Spleen (tissue), 11 donors: ENCODE results near the gene IL1RL2. TPM values are rescaled to one million over a fixed set of nuclear protein-coding genes. Genes with fewer than 3 reads are reported as not detected.

Experiments
- DNase-seq: peaks from one replicate; pipeline ENCODE4 v3.0.0-alpha.2; 2020
- H3K27ac ChIP-seq, 8 donors: fragments of 200-600 bp; sonication (generic) in 7 of 8; 1 replicate in 4 of 8; 2 replicates in 4 of 8; pipeline versions ENCODE4 v1.5.0 to v1.8.0; 2016 to 2021; ENCODE audit warnings: inconsistent platforms in 4 of 8, mild to moderate bottlenecking in 4 of 8, moderate library complexity in 1 of 8
- H3K27me3 ChIP-seq, 7 donors: fragments of 200-600 bp; sonication (generic) in 6 of 7; replicated peaks in 1 of 7; 1 replicate in 4 of 7; 2 replicates in 3 of 7; pipeline versions ENCODE4 v1.5.0 to v1.8.0; 2016 to 2021; ENCODE audit warnings: inconsistent platforms in 3 of 7, mild to moderate bottlenecking in 1 of 7
- H3K36me3 ChIP-seq, 6 donors: fragments of 200-600 bp; sonication (generic) in 5 of 6; 1 replicate in 4 of 6; 2 replicates in 2 of 6; pipeline versions ENCODE4 v1.5.0 to v1.8.0; 2016 to 2021; ENCODE audit warnings: inconsistent platforms in 2 of 6
- H3K4me1 ChIP-seq, 6 donors: fragments of 200-600 bp; sonication (generic) in 5 of 6; 1 replicate in 3 of 6; 2 replicates in 3 of 6; pipeline versions ENCODE4 v1.5.0 to v1.8.0; 2016 to 2021; ENCODE audit warnings: inconsistent platforms in 3 of 6
- H3K4me3 ChIP-seq, 8 donors: fragments of 200-600 bp; sonication (generic) in 7 of 8; 1 replicate in 4 of 8; 2 replicates in 4 of 8; pipeline versions ENCODE4 v1.5.0 to v1.8.0; 2016 to 2021; ENCODE audit warnings: inconsistent platforms in 4 of 8, mild to moderate bottlenecking in 4 of 8, moderate library complexity in 2 of 8
- H3K9me3 ChIP-seq, 8 donors: fragments of 200-600 bp; sonication (generic) in 7 of 8; 1 replicate in 4 of 8; 2 replicates in 4 of 8; pipeline versions ENCODE4 v1.5.0 to v1.8.0; 2016 to 2021; ENCODE audit warnings: inconsistent platforms in 4 of 8
- CTCF ChIP-seq, 11 experiments: fragments of 200-600 bp in 7 of 11; fragments of 450-650 bp in 4 of 11; sonication (generic) in 4 of 11; IDR thresholded peaks in 8 of 11; conservative IDR thresholded peaks in 3 of 11; 1 replicate in 7 of 11; 2 replicates in 4 of 11; pipeline versions ENCODE4 v1.4.0 to v1.8.0; 2016 to 2021; ENCODE audit warnings: antibody characterized with exemption in 11 of 11, inconsistent platforms in 4 of 11, mild to moderate bottlenecking in 1 of 11
- POLR2A ChIP-seq, 3 donors: fragments of 450-650 bp; IDR thresholded peaks; one replicate each; pipeline ENCODE4 v1.5.1; 2017; ENCODE audit warnings: antibody characterized with exemption in 3 of 3, mild to moderate bottlenecking in 1 of 3
- POLR2AphosphoS5 ChIP-seq, 3 donors: sonication (generic); formaldehyde crosslinking; IDR thresholded peaks; one replicate each; pipeline ENCODE4 v1.5.1; 2017; ENCODE audit warnings: antibody characterized with exemption in 3 of 3
- WGBS, 5 donors: extraction: QIAGEN DNeasy Blood & Tissue Kit in 3 of 5; methylation state at CpG; one replicate each; pipeline versions ENCODE4 v1.1.5 to v1.1.7; 2013 to 2018; 5-methylcytosine and 5-hydroxymethylcytosine counted together
- intact Hi-C: fragments of 100-400 bp; cut with DNase I; formaldehyde crosslinking; loops from one replicate; pipeline ENCODE4 v1.15.0; 2023; ENCODE audit warnings: low total_unique reads
- polyA plus RNA-seq, 3 donors: library from polyadenylated mRNA; stranded (reverse); fragments of 200-250 nt; gene quantifications; one replicate each; pipeline ENCODE4 v1.2.1, GENCODE V29; 2013
- total RNA-seq, 7 donors: library from RNA; depleted of rRNA in 3 of 7; stranded (reverse); fragments of >200 nt in 3 of 7; fragmentation: NEBNext Ultra II Directional in 4 of 7; extraction: Animal tissue kit (Norgen Biotek cat#: 25700) in 4 of 7; gene quantifications; one replicate each; pipeline versions ENCODE4 v1.1.0 to v1.2.1, GENCODE V29; 2016 to 2021
- donor health status: healthy with polysubstance abuse.
- donor health status: DM: no; HTN: no; CAD: no; lungs with moderate emphysema.
- donor health status: DM: no; HTN: no; CAD: no.
- donor health status: Bipolar disorder and iron deficiency.
- donor health status: healthy.
- donor health status: DM: no; HTN: no; CAD: no.
- donor health status: DM: yes; HTN: yes; CAD: no.

The IL1RL2 gene
- total and polyA plus RNA-seq, 10 donors, result 0.05 to 0.49 (median 0.13) TPM; not detected in 4

- Histone ChIP-seq H3K9me3 (no peaks in the 10 kb centered on the region), H3K27me3 (no peaks in the 10 kb centered on the region), H3K4me1 (peaks cover 0 to 2% (median under 1%) of the 10 kb centered on the region in 6 donors), H3K27ac (no peak overlapping the region), H3K4me3 (no peak overlapping the region), H3K36me3 (peaks cover 0 to 42% (median 15%) of the 10 kb centered on the region in 6 donors)
- no peak for DNase-seq
- 93 to 97% (median 96%) methylated on average over 2 of the region's 2 CpGs for WGBS, 5 donors
- intact Hi-C loops, result no loop called here
- no peak for TF ChIP-seq POLR2A (IDR thresholded peaks at IDR 0.05)
- TF ChIP-seq CTCF (IDR thresholded peaks at IDR 0.05 in 8 of 11, conservative IDR thresholded peaks at IDR 0.05 in 3 of 11), result no peak
- TF ChIP-seq POLR2AphosphoS5 (IDR thresholded peaks at IDR 0.05), result no peak
Observed at GRCh38 chr2:102179788-102180686, 6.8 kb upstream of the IL1RL2 start.

- Histone ChIP-seq H3K4me3 (no peak overlapping the region), H3K36me3 (peaks cover 0 to 36% (median 15%) of the 10 kb centered on the region in 6 donors), H3K27ac (no peak overlapping the region), H3K9me3 (no peaks in the 10 kb centered on the region), H3K4me1 (peaks cover 0 to 8% (median 3%) of the 10 kb centered on the region in 6 donors), H3K27me3 (no peaks in the 10 kb centered on the region)
- WGBS, 5 donors, result 59 to 83% (median 63%) methylated on average over 1 of the region's 1 CpG
- no peak for TF ChIP-seq CTCF (IDR thresholded peaks at IDR 0.05 in 8 of 11, conservative IDR thresholded peaks at IDR 0.05 in 3 of 11)
- no peak for TF ChIP-seq POLR2AphosphoS5 (IDR thresholded peaks at IDR 0.05)
- no peak for TF ChIP-seq POLR2A (IDR thresholded peaks at IDR 0.05)
- DNase-seq, result no peak
- intact Hi-C loops, result no loop called here
Observed at GRCh38 chr2:102180687-102180999, 6.2 kb upstream of the IL1RL2 start.

- TF ChIP-seq POLR2AphosphoS5 (IDR thresholded peaks at IDR 0.05), result no peak
- DNase-seq, result no peak
- Histone ChIP-seq H3K27ac (no peak overlapping the region), H3K4me3 (no peak overlapping the region), H3K36me3 (peaks cover 0 to 29% (median 12%) of the 10 kb centered on the region in 6 donors), H3K27me3 (no peaks in the 10 kb centered on the region), H3K4me1 (peaks cover 0 to 9% (median 6%) of the 10 kb centered on the region in 6 donors), H3K9me3 (no peaks in the 10 kb centered on the region)
- intact Hi-C loops, result no loop called here
- WGBS, 5 donors, result 92 to 97% (median 94%) methylated on average over 5 of the region's 5 CpGs
Observed at GRCh38 chr2:102181376-102181775, 5.4 kb upstream of the IL1RL2 start.

GRCh38 chr2:102181919-102182635 is 4.7 kb upstream of the IL1RL2 start:
- Histone ChIP-seq H3K9me3 (no peaks in the 10 kb centered on the region), H3K4me3 (no peak overlapping the region), H3K27ac (peak overlapping the region in 1 of 8 donors; percentile 31), H3K27me3 (peaks cover 0 to 5% (median 0%) of the 10 kb centered on the region in 7 donors), H3K36me3 (peaks cover 0 to 22% (median 9%) of the 10 kb centered on the region in 6 donors), H3K4me1 (peaks cover 0 to 11% (median 7%) of the 10 kb centered on the region in 6 donors)
- intact Hi-C loops, result no loop called here
- 71 to 85% (median 82%) methylated on average over 7 of the region's 7 CpGs for WGBS, 5 donors
- no peak for DNase-seq
- TF ChIP-seq POLR2AphosphoS5 (IDR thresholded peaks at IDR 0.05), result no peak
- TF ChIP-seq CTCF (IDR thresholded peaks at IDR 0.05 in 8 of 11, conservative IDR thresholded peaks at IDR 0.05 in 3 of 11), result no peak
- no peak for TF ChIP-seq POLR2A (IDR thresholded peaks at IDR 0.05)
